Dermis lymphatic vessel endothelial cell (primary cell): ENCODE results near the gene THUMPD3. TPM values are rescaled to one million over a fixed set of nuclear protein-coding genes. Genes with fewer than 3 reads are reported as not detected.

Experiments used
- total RNA-seq: library from RNA; depleted of rRNA; stranded (reverse); fragments of >200 nt; gene quantifications from 2 replicates; pipeline ENCODE4 v1.2.1, GENCODE V29; 2014

THUMPD3 gene, protein sequence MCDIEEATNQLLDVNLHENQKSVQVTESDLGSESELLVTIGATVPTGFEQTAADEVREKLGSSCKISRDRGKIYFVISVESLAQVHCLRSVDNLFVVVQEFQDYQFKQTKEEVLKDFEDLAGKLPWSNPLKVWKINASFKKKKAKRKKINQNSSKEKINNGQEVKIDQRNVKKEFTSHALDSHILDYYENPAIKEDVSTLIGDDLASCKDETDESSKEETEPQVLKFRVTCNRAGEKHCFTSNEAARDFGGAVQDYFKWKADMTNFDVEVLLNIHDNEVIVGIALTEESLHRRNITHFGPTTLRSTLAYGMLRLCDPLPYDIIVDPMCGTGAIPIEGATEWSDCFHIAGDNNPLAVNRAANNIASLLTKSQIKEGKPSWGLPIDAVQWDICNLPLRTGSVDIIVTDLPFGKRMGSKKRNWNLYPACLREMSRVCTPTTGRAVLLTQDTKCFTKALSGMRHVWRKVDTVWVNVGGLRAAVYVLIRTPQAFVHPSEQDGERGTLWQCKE
- total RNA-seq = 19.9 and 24.2 TPM in 2 replicates

DNA sequence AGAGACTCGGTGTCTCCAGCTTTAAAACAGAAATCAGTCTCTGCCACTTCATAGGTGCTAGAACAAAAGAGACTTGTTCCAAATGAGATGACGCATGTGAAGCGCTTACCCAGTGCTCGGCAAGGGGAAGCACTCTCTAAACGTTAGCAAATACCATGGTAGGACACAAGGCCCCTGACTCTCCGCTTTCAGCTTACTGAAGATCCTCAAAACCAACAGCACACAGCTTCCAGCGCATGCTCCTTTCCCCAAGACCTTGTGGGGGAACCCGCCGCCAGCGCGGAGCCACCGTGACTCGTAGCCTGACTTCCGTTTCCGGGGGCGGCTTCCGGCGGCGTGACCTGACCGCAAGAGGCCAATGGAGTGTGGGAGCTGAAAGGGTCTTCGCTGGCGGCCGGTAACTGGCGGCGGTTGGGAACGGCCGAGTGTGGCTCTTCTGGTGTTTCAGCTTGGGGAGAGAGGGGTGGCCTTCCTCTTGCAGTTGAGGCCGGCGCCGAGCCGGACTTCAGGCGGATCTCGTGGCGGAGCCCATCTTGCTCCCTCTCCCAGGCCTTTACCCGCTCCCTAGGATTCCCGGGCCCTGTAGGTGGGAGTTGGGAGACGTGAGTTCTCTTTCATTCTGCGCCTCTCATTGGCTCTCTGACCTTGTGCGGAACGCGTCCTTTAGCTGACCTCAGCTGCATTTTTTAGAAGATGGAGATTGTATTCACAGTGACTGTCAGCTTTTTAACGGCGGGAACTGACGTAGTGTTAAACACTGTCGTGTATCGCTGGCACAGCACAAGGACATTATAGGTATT, at the start of gene THUMPD3:
TSS of gene THUMPD3 (plus strand) at position 324 of the 800 bp plus-strand sequence. CDS start 2,015 bp downstream, outside the sequence.

GRCh38 chr3:9397332-9397905, 34.6 kb downstream of the THUMPD3 start, which contains the start of gene SETD5:
TSS of gene SETD5 (plus strand) at chr3:9397615. CDS start at chr3:9428939, 31,324 bp downstream.

Other genes starting within 250 kb of the THUMPD3 start
- 0.33 and 1.5 TPM in 2 replicates for gene SRGAP3, start 113.4 kb upstream of the THUMPD3 start, total RNA-seq
- 32.9 and 34.2 TPM in 2 replicates for gene SETD5, start 34.6 kb downstream of the THUMPD3 start, total RNA-seq
- gene LHFPL4, start 190.8 kb downstream of the THUMPD3 start, total RNA-seq = under 0.01 TPM in 1 of 2 replicates, not detected in the other